Neural cell (in vitro differentiated cells): ENCODE results near the gene CTSL. TPM values are rescaled to one million over a fixed set of nuclear protein-coding genes. Genes with fewer than 3 reads are reported as not detected.

Source experiments
- H2AFZ ChIP-seq: fragments of 200-600, 300-800 bp; sonication (generic), shearing (Covaris generic); 2 replicates; pipeline ENCODE4 v1.6.0; 2014; ENCODE audit warnings: low read depth, mild to moderate bottlenecking, antibody characterized with exemption, low read length, moderate library complexity
- H3F3A ChIP-seq: fragments of 200-600 bp; shearing (Covaris generic); 2 replicates; pipeline ENCODE4 v1.6.1; 2016; ENCODE audit warnings: mild to moderate bottlenecking, moderate library complexity, mixed read lengths, antibody characterized with exemption, low read length; ENCODE audit not compliant: insufficient read depth, poor library complexity, severe bottlenecking
- H3K27ac ChIP-seq: fragments of 200-600, 300-800 bp; sonication (generic), shearing (Covaris generic); 2 replicates; pipeline ENCODE4 v1.5.1; 2014; ENCODE audit warnings: mild to moderate bottlenecking, low read length, moderate library complexity
- H3K27me3 ChIP-seq: fragments of 300-800, 200-600 bp; sonication (generic), shearing (Covaris generic); 2 replicates; pipeline ENCODE4 v1.6.0; 2014; ENCODE audit warnings: mild to moderate bottlenecking, low read depth, low read length, moderate library complexity; ENCODE audit not compliant: insufficient read depth
- H3K36me3 ChIP-seq: fragments of 300-800, 200-600 bp; sonication (generic), shearing (Covaris generic); 2 replicates; pipeline ENCODE4 v1.5.1; 2014; ENCODE audit warnings: mild to moderate bottlenecking, antibody characterized with exemption, low read length, moderate library complexity; ENCODE audit not compliant: insufficient read depth
- H3K4me2 ChIP-seq: fragments of 300-800, 200-600 bp; sonication (generic), shearing (Covaris generic); 2 replicates; pipeline ENCODE4 v1.6.0; 2014; ENCODE audit warnings: mild to moderate bottlenecking, low read length
- H3K4me3 ChIP-seq: fragments of 300-800, 200-600 bp; sonication (generic), shearing (Covaris generic); 2 replicates; pipeline ENCODE4 v1.5.1; 2014; ENCODE audit warnings: mild to moderate bottlenecking, low read length, moderate library complexity
- H3K79me2 ChIP-seq: fragments of 200-600 bp; shearing (Covaris generic); replicated peaks from 2 replicates; pipeline ENCODE4 v1.6.0; 2014; ENCODE audit warnings: mild to moderate bottlenecking, low read length, moderate library complexity; ENCODE audit not compliant: insufficient read depth
- H3K9ac ChIP-seq: fragments of 300-800, 200-600 bp; sonication (generic), shearing (Covaris generic); 2 replicates; pipeline ENCODE4 v1.6.1; 2016; ENCODE audit warnings: mild to moderate bottlenecking, low read length, mixed read lengths
- H3K9me2 ChIP-seq: fragments of 200-600 bp; shearing (Covaris generic); 2 replicates; pipeline ENCODE4 v1.6.1; 2016; ENCODE audit warnings: mild to moderate bottlenecking, low read length, mixed read lengths; ENCODE audit not compliant: insufficient read depth
- H3K9me3 ChIP-seq: fragments of 200-600, 300-800 bp; sonication (generic), shearing (Covaris generic); 2 replicates; pipeline ENCODE4 v1.6.1; 2016; ENCODE audit warnings: mild to moderate bottlenecking, mixed run types, low read length, moderate library complexity, mixed read lengths
- H4K20me1 ChIP-seq: fragments of 200-600 bp; shearing (Covaris generic); 2 replicates; pipeline ENCODE4 v1.6.1; 2016; ENCODE audit warnings: mild to moderate bottlenecking, mixed run types; ENCODE audit not compliant: insufficient read depth
- EP300 ChIP-seq: fragments of 450-650 bp; conservative IDR thresholded peaks from 2 replicates; pipeline ENCODE4 v1.6.1; 2014; ENCODE audit warnings: antibody characterized with exemption, mild to moderate bottlenecking, moderate library complexity; ENCODE audit not compliant: poor library complexity, severe bottlenecking
- EZH2 ChIP-seq: fragments of 200-600, 300-800 bp; shearing (Covaris generic), sonication (generic); IDR thresholded peaks from 2 replicates; pipeline ENCODE4 v1.6.1; 2014; ENCODE audit warnings: antibody characterized with exemption, low read length, borderline replicate concordance, mild to moderate bottlenecking; ENCODE audit not compliant: insufficient read depth, poor library complexity, severe bottlenecking
- MXI1 ChIP-seq: fragments of 450-650 bp; conservative IDR thresholded peaks from 2 replicates; pipeline ENCODE4 v1.6.1; 2014; ENCODE audit warnings: antibody characterized with exemption, mild to moderate bottlenecking; ENCODE audit not compliant: poor library complexity, severe bottlenecking
- POLR2AphosphoS5 ChIP-seq: IDR thresholded peaks from 2 replicates; pipeline ENCODE4 v1.6.1; 2012
- RAD21 ChIP-seq: fragments of 450-650 bp; conservative IDR thresholded peaks from 2 replicates; pipeline ENCODE4 v1.6.1; 2014; ENCODE audit warnings: antibody characterized with exemption, mild to moderate bottlenecking, moderate library complexity
- SMC3 ChIP-seq: fragments of 450-650 bp; conservative IDR thresholded peaks from 2 replicates; pipeline ENCODE4 v1.6.1; 2014; ENCODE audit warnings: antibody characterized with exemption, mild to moderate bottlenecking, moderate library complexity; ENCODE audit not compliant: poor library complexity
- TAF1 ChIP-seq: IDR thresholded peaks from 2 replicates; pipeline ENCODE4 v1.6.1; 2012; ENCODE audit warnings: low read depth
- polyA plus RNA-seq: library from polyadenylated mRNA; depleted of rRNA; stranded (reverse); fragments of >200 nt; gene quantifications from 2 replicates; pipeline ENCODE4 v1.2.3, GENCODE V29; 2014
- TF ChIP-seq, protein P1 (sequence below): fragments of 450-650 bp; IDR thresholded peaks from 2 replicates; pipeline ENCODE4 v1.5.1; 2014; ENCODE audit warnings: antibody characterized with exemption, mild to moderate bottlenecking, moderate library complexity; ENCODE audit not compliant: poor library complexity, severe bottlenecking
- TF ChIP-seq, protein P2 (sequence below): IDR thresholded peaks from 2 replicates; pipeline ENCODE4 v1.6.1; 2012; ENCODE audit warnings: borderline replicate concordance

CTSL gene
- polyA plus RNA-seq, 1 donor from 2014 or later: 53.5 TPM

DNA sequence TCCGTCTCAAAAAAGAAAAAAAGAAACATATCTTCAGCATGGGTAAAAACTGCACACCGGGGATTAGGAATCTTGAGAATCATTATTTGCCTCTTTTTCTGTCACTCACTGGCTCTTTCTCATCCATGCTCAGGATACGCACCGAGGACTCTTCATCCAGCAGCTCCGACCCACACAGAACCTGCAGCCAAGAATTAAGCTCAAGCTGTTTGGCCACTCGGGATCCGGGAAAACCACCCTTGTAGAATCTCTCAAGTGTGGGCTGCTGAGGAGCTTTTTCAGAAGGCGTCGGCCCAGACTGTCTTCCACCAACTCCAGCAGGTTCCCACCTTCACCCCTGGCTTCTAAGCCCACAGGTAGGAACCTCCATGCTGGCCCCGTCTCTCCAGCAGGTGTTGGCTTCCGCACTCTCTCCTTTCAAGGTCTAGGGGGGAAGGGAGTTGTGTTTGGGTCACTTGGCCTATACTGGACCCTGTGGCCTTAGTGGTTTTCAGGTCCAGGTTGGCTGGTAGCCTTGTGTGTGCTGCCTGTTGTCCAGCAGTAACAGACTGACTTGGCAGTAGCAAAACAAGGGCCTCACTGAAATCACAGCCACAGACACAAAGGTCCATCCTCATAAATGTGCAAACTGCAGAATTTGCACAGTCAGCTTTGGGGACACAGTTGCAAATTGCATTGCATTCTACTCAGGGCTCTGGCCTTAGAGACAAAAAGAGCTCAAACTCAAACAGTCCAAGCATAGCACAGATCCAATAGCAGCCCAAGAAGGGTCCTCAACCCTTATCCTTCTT is 44.5 kb upstream of the CTSL start:
- TF ChIP-seq EZH2: no peak
- TF ChIP-seq RAD21: no peak
- TF ChIP-seq, protein P1, sequence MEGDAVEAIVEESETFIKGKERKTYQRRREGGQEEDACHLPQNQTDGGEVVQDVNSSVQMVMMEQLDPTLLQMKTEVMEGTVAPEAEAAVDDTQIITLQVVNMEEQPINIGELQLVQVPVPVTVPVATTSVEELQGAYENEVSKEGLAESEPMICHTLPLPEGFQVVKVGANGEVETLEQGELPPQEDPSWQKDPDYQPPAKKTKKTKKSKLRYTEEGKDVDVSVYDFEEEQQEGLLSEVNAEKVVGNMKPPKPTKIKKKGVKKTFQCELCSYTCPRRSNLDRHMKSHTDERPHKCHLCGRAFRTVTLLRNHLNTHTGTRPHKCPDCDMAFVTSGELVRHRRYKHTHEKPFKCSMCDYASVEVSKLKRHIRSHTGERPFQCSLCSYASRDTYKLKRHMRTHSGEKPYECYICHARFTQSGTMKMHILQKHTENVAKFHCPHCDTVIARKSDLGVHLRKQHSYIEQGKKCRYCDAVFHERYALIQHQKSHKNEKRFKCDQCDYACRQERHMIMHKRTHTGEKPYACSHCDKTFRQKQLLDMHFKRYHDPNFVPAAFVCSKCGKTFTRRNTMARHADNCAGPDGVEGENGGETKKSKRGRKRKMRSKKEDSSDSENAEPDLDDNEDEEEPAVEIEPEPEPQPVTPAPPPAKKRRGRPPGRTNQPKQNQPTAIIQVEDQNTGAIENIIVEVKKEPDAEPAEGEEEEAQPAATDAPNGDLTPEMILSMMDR: no peak
- TF ChIP-seq, protein P2, sequence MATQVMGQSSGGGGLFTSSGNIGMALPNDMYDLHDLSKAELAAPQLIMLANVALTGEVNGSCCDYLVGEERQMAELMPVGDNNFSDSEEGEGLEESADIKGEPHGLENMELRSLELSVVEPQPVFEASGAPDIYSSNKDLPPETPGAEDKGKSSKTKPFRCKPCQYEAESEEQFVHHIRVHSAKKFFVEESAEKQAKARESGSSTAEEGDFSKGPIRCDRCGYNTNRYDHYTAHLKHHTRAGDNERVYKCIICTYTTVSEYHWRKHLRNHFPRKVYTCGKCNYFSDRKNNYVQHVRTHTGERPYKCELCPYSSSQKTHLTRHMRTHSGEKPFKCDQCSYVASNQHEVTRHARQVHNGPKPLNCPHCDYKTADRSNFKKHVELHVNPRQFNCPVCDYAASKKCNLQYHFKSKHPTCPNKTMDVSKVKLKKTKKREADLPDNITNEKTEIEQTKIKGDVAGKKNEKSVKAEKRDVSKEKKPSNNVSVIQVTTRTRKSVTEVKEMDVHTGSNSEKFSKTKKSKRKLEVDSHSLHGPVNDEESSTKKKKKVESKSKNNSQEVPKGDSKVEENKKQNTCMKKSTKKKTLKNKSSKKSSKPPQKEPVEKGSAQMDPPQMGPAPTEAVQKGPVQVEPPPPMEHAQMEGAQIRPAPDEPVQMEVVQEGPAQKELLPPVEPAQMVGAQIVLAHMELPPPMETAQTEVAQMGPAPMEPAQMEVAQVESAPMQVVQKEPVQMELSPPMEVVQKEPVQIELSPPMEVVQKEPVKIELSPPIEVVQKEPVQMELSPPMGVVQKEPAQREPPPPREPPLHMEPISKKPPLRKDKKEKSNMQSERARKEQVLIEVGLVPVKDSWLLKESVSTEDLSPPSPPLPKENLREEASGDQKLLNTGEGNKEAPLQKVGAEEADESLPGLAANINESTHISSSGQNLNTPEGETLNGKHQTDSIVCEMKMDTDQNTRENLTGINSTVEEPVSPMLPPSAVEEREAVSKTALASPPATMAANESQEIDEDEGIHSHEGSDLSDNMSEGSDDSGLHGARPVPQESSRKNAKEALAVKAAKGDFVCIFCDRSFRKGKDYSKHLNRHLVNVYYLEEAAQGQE: no peak
- no peak for TF ChIP-seq EP300
- TF ChIP-seq SMC3: no peak
- TF ChIP-seq MXI1: no peak
- TF ChIP-seq TAF1: no peak
- no peak for TF ChIP-seq POLR2AphosphoS5
- peaks cover 7% of the 10 kb centered on the region for H3K36me3 ChIP-seq

DNA sequence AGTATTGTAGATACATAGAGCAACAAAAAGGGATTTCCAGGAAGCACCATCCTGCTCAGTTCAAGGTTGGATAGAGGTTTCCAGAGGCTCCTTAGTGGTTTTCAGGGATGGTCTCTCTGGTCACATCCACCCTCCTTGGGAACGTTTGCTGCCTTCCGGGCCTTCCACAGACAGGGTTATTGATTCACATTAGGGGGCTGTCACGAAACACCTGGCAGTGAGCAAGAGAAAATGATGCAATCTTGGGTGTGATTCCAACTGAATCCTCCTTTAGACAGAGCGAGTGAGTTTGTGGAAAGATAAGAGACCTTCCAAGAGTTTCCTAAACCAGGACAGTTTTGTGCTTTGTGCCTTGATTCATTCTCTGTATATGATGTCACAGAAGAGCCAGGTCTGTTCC is 43.8 kb upstream of the CTSL start:
- no peaks in the 10 kb centered on the region for H3K9me2 ChIP-seq
- no peaks in the 10 kb centered on the region for H4K20me1 ChIP-seq
- H3K27ac ChIP-seq: no peak overlapping the region
- H3K36me3 ChIP-seq: peaks cover 7% of the 10 kb centered on the region
- no peaks in the 10 kb centered on the region for H3K9me3 ChIP-seq
- no peak overlapping the region for H3K9ac ChIP-seq
- H2AFZ ChIP-seq: no peak overlapping the region
- H3F3A ChIP-seq: no peaks in the 10 kb centered on the region
- H3K79me2 ChIP-seq: no peaks in the 10 kb centered on the region
- H3K4me3 ChIP-seq: no peak overlapping the region
- TF ChIP-seq SMC3: no peak
- TF ChIP-seq, protein P2: no peak
- TF ChIP-seq, protein P1: no peak
- no peak for TF ChIP-seq RAD21
- TF ChIP-seq TAF1: no peak
- TF ChIP-seq EZH2: no peak
- TF ChIP-seq MXI1: no peak
- no peak for TF ChIP-seq POLR2AphosphoS5
- TF ChIP-seq EP300: no peak
- no peaks in the 10 kb centered on the region for H3K27me3 ChIP-seq
- no peak overlapping the region for H3K4me2 ChIP-seq

More for the DNA sequence above, 44.5 kb upstream of the CTSL start:
- H4K20me1 ChIP-seq: no peaks in the 10 kb centered on the region
- H3K9me2 ChIP-seq: no peaks in the 10 kb centered on the region
- H3K9me3 ChIP-seq: no peaks in the 10 kb centered on the region
- no peaks in the 10 kb centered on the region for H3F3A ChIP-seq
- H3K79me2 ChIP-seq: no peaks in the 10 kb centered on the region
- H2AFZ ChIP-seq: no peak overlapping the region
- no peaks in the 10 kb centered on the region for H3K27me3 ChIP-seq
- H3K4me3 ChIP-seq: no peak overlapping the region
- H3K27ac ChIP-seq: no peak overlapping the region
- no peak overlapping the region for H3K4me2 ChIP-seq
- no peak overlapping the region for H3K9ac ChIP-seq
